ENCODE measurements around the gene FOSB. TPM values are rescaled to one million over a fixed set of nuclear protein-coding genes. Genes with fewer than 3 reads are reported as not detected.

Gene FOSB
- total and polyA plus RNA-seq, 4 donors: 7.9 to 24.2 (median 16.4) TPM

DNA sequence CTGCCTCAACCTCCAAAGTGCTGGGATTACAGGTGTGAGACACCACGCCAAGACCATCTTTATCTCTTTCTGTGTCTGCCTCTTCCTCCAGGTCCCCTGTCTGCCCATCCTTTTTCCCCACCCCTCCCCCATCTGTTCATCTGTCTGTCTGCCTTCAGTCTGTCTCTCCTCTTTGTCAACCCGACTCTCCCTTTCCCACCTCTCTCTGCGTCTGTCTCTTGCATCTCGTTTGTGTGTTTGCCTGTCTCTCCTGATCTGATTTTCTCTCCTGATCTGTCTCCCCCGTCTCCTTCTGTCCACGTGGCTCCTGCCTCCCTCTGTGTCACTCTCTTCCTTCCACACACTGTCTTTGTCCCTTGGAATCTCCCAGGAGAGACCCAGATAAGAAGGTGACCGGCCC lies 49.4 kb downstream of the FOSB start:
- ATAC-seq (ENCODE audit: insufficient read depth, low FRiP score): no peak
- H3K27ac ChIP-seq (ENCODE audit: low read depth in 1 of 2, low read length in 1 of 2): no peak overlapping the region
- 66 to 73% methylated on average over 7 of the region's 7 CpGs for WGBS, 2 donors
- H3K27me3 ChIP-seq (ENCODE audit: control insufficient read depth in 3 of 3, insufficient read depth in 3 of 3, low read length in 2 of 3): no peaks in the 10 kb centered on the region
- peaks cover 3 to 41% (median 11%) of the 10 kb centered on the region in 4 donors for H3K36me3 ChIP-seq (ENCODE audit: control insufficient read depth in 4 of 4, insufficient read depth in 4 of 4, low read length in 4 of 4)
- DNase-seq: no peak
- TF ChIP-seq, protein P1, sequence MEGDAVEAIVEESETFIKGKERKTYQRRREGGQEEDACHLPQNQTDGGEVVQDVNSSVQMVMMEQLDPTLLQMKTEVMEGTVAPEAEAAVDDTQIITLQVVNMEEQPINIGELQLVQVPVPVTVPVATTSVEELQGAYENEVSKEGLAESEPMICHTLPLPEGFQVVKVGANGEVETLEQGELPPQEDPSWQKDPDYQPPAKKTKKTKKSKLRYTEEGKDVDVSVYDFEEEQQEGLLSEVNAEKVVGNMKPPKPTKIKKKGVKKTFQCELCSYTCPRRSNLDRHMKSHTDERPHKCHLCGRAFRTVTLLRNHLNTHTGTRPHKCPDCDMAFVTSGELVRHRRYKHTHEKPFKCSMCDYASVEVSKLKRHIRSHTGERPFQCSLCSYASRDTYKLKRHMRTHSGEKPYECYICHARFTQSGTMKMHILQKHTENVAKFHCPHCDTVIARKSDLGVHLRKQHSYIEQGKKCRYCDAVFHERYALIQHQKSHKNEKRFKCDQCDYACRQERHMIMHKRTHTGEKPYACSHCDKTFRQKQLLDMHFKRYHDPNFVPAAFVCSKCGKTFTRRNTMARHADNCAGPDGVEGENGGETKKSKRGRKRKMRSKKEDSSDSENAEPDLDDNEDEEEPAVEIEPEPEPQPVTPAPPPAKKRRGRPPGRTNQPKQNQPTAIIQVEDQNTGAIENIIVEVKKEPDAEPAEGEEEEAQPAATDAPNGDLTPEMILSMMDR (IDR thresholded peaks at IDR 0.05; ENCODE audit: control extremely low read depth, extremely low read depth): no peak
- H3K9me3 ChIP-seq (ENCODE audit: control insufficient read depth in 4 of 4, insufficient read depth in 3 of 4, low read length in 3 of 4): no peaks in the 10 kb centered on the region
- peaks cover 0 to 15% (median 0%) of the 10 kb centered on the region in 5 donors for H3K4me1 ChIP-seq (ENCODE audit: control insufficient read depth in 5 of 5, insufficient read depth in 5 of 5, low read length in 5 of 5)
- H3K9ac ChIP-seq (ENCODE audit: insufficient read depth in 1 of 2, low read length in 2 of 2): no peak overlapping the region
- no peak overlapping the region for H3K4me3 ChIP-seq

DNA sequence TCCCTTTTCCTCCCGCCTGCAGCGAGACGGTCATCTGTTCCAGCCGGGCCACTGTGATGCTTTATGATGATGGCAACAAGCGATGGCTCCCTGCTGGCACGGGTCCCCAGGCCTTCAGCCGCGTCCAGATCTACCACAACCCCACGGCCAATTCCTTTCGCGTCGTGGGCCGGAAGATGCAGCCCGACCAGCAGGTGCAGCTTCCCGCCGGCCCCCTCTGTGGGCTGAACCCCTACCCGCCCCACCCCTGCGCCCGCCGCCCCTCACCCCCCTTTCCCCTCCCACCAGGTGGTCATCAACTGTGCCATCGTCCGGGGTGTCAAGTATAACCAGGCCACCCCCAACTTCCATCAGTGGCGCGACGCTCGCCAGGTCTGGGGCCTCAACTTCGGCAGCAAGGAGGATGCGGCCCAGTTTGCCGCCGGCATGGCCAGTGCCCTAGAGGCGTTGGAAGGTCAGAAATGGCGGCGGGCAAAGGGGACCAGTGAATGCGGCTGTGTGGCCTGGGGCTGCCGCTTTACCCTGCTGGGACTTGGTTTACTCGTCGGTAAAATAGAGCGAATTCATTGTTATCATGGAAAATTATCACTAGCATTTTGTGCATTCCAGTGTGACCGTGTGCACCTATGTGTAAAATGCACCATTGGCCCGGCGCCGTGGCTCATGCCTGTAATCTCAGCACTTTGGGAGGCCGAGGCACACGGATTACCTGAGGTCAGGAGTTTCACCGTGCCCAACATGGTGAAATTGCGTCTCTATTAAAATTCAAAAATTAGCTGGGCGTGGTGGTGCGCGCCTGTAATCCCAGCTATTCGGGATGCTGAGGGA lies 50.1 kb downstream of the FOSB start:
- H3K36me3 ChIP-seq (ENCODE audit: control insufficient read depth in 4 of 4, insufficient read depth in 4 of 4, low read length in 4 of 4): peaks cover 3 to 46% (median 13%) of the 10 kb centered on the region in 4 donors
- no peaks in the 10 kb centered on the region for H3K9me3 ChIP-seq (ENCODE audit: control insufficient read depth in 4 of 4, insufficient read depth in 3 of 4, low read length in 3 of 4)
- WGBS, 2 donors: 90 to 92% methylated on average over 48 to 50 of the region's 50 CpGs
- no peak overlapping the region for H3K4me3 ChIP-seq
- peaks cover 0 to 15% (median 0%) of the 10 kb centered on the region in 5 donors for H3K4me1 ChIP-seq (ENCODE audit: control insufficient read depth in 5 of 5, insufficient read depth in 5 of 5, low read length in 5 of 5)
- DNase-seq (no peak), ATAC-seq (ENCODE audit: insufficient read depth, low FRiP score) (no peak)
- H3K27ac ChIP-seq (ENCODE audit: low read depth in 1 of 2, low read length in 1 of 2): no peak overlapping the region
- TF ChIP-seq, protein P1 (IDR thresholded peaks at IDR 0.05; ENCODE audit: control extremely low read depth, extremely low read depth): no peak
- H3K9ac ChIP-seq (ENCODE audit: insufficient read depth in 1 of 2, low read length in 2 of 2): no peak overlapping the region
- H3K27me3 ChIP-seq (ENCODE audit: control insufficient read depth in 3 of 3, insufficient read depth in 3 of 3, low read length in 2 of 3): no peaks in the 10 kb centered on the region

DNA sequence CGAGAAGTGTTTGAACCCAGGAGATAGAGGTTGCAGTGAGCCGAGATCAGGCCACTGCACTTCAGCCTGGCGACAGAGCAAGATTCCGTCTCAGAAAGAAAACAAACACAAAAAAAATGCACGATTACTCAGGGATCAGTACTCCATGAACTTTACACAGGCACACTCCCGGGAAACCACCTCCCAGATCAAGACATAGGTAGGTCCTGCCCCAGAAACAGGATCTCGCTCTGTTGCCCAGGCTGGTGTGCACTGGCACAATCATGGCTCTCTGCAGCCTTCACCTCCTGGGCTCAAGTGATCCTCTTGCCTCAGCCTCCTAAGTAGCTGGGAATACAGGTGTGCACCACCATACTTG lies 50.7 kb downstream of the FOSB start:
- H3K4me3 ChIP-seq: no peak overlapping the region
- peaks cover 3 to 47% (median 15%) of the 10 kb centered on the region in 4 donors for H3K36me3 ChIP-seq (ENCODE audit: control insufficient read depth in 4 of 4, insufficient read depth in 4 of 4, low read length in 4 of 4)
- TF ChIP-seq, protein P1 (IDR thresholded peaks at IDR 0.05; ENCODE audit: control extremely low read depth, extremely low read depth): no peak
- ATAC-seq (ENCODE audit: insufficient read depth, low FRiP score) (no peak), DNase-seq (no peak)
- peaks cover 0 to 15% (median 0%) of the 10 kb centered on the region in 5 donors for H3K4me1 ChIP-seq (ENCODE audit: control insufficient read depth in 5 of 5, insufficient read depth in 5 of 5, low read length in 5 of 5)
- no peak overlapping the region for H3K27ac ChIP-seq (ENCODE audit: low read depth in 1 of 2, low read length in 1 of 2)
- H3K27me3 ChIP-seq (ENCODE audit: control insufficient read depth in 3 of 3, insufficient read depth in 3 of 3, low read length in 2 of 3): no peaks in the 10 kb centered on the region
- no peaks in the 10 kb centered on the region for H3K9me3 ChIP-seq (ENCODE audit: control insufficient read depth in 4 of 4, insufficient read depth in 3 of 4, low read length in 3 of 4)
- no peak overlapping the region for H3K9ac ChIP-seq (ENCODE audit: insufficient read depth in 1 of 2, low read length in 2 of 2)
- WGBS, 2 donors: 82 to 95% methylated on average over 7 of the region's 7 CpGs

Measured in lung (tissue), 12 donors.